Endodermal cell (in vitro differentiated cells): Measurements from ENCODE around the gene LSAMP. TPM values are rescaled to one million over a fixed set of nuclear protein-coding genes. Genes with fewer than 3 reads are reported as not detected.

Experiments used
- DNase-seq: peaks from one replicate; pipeline ENCODE4 v3.0.0-alpha.2; 2017
- H3K27ac ChIP-seq: 2 replicates; pipeline ENCODE4 v1.5.1; 2013; ENCODE audit warnings: mild to moderate bottlenecking, low read depth, low read length, moderate library complexity
- H3K27me3 ChIP-seq: 2 replicates; pipeline ENCODE4 v1.6.1; 2013; ENCODE audit warnings: mild to moderate bottlenecking, low read length, moderate library complexity; ENCODE audit not compliant: insufficient read depth, control insufficient read depth, poor library complexity, severe bottlenecking
- H3K36me3 ChIP-seq: 2 replicates; pipeline ENCODE4 v1.7.0; 2013; ENCODE audit warnings: mild to moderate bottlenecking, low read length, moderate library complexity; ENCODE audit not compliant: control insufficient read depth, insufficient read depth
- H3K4me1 ChIP-seq: one replicate; pipeline ENCODE4 v1.7.0; 2013; ENCODE audit warnings: low read length; ENCODE audit not compliant: control insufficient read depth, insufficient read depth
- H3K4me3 ChIP-seq: 2 replicates; pipeline ENCODE4 v1.5.1; 2013; ENCODE audit warnings: mild to moderate bottlenecking, low read length, moderate library complexity
- H3K9ac ChIP-seq: 2 replicates; pipeline ENCODE4 v1.6.1; 2013; ENCODE audit warnings: mild to moderate bottlenecking, low read length, moderate library complexity; ENCODE audit not compliant: poor library complexity, severe bottlenecking; ENCODE audit errors: extremely low read depth
- H3K9me3 ChIP-seq: 2 replicates; pipeline ENCODE4 v1.6.1; 2013; ENCODE audit warnings: mild to moderate bottlenecking, low read length, moderate library complexity; ENCODE audit not compliant: control insufficient read depth
- H3K27ac Mint-ChIP-seq: 2 replicates; pipeline ENCODE4 v1.8.0; 2020; ENCODE audit warnings: mixed read lengths
- H3K27me3 Mint-ChIP-seq: 2 replicates; pipeline ENCODE4 v1.8.0; 2021; ENCODE audit warnings: mild to moderate bottlenecking, mixed read lengths; ENCODE audit not compliant: insufficient read depth
- H3K36me3 Mint-ChIP-seq: 2 replicates; pipeline ENCODE4 v1.8.0; 2020; ENCODE audit warnings: low read depth, mixed read lengths
- H3K4me1 Mint-ChIP-seq: 2 replicates; pipeline ENCODE4 v1.8.0; 2020; ENCODE audit warnings: mixed read lengths
- H3K4me3 Mint-ChIP-seq: 2 replicates; pipeline ENCODE4 v1.8.0; 2020; ENCODE audit warnings: mild to moderate bottlenecking, moderate library complexity, mixed read lengths
- H3K9me3 Mint-ChIP-seq: 2 replicates; pipeline ENCODE4 v1.8.0; 2020; ENCODE audit warnings: mild to moderate bottlenecking, mixed read lengths
- WGBS, 2 experiments: methylation state at CpG; one replicate each; pipeline versions ENCODE4 v1.1.5 to v1.1.7; 2013; ENCODE audit warnings: missing lambda C conversion rate in 2 of 2, mixed read lengths in 1 of 2; ENCODE audit not compliant: insufficient coverage in 1 of 2, insufficient read length in 1 of 2; 5-methylcytosine and 5-hydroxymethylcytosine counted together
- total RNA-seq, 2 donors: library from RNA; stranded (reverse); fragmentation: NEBNext Ultra II Directional in 1 of 2; extraction: Animal tissue kit (Norgen Biotek cat#: 25700) in 1 of 2; gene quantifications; 2 replicates in 1 of 2; 3 replicates in 1 of 2; pipeline ENCODE4 v1.2.1, GENCODE V29; 2021
- TF ChIP-seq, protein P1 (sequence below): fragments of 200-600 bp; sonication (generic); conservative IDR thresholded peaks from 2 replicates; pipeline ENCODE4 v1.5.0; 2021; ENCODE audit warnings: antibody characterized with exemption, mild to moderate bottlenecking

The LSAMP gene
- total RNA-seq, 2 donors from 2014 or later, result 4.4 to 10.2 TPM

DNA sequence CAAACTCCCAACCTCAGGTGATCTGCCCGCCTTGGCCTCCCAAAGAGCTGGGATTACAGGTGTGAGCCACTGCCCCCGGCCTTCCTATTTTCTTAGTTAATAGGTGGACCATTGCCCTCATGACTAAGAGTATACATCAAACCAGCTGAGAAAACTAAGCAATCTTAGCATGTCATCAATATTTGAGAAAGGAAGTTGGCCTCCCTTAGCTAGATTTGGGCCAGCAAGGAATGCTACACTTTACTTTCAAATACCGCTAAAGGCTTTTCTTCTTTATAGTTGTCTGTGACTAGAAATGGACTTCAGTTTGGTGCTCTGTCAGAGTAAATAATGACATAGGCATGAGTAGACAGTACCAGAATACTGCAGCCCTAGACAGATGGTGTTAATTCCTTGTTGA lies 622.7 kb downstream of the LSAMP start:
- H3K27me3 ChIP-seq, result no peaks in the 10 kb centered on the region
- H3K4me1 Mint-ChIP-seq, result peaks cover 34% of the 10 kb centered on the region
- TF ChIP-seq, protein P1, sequence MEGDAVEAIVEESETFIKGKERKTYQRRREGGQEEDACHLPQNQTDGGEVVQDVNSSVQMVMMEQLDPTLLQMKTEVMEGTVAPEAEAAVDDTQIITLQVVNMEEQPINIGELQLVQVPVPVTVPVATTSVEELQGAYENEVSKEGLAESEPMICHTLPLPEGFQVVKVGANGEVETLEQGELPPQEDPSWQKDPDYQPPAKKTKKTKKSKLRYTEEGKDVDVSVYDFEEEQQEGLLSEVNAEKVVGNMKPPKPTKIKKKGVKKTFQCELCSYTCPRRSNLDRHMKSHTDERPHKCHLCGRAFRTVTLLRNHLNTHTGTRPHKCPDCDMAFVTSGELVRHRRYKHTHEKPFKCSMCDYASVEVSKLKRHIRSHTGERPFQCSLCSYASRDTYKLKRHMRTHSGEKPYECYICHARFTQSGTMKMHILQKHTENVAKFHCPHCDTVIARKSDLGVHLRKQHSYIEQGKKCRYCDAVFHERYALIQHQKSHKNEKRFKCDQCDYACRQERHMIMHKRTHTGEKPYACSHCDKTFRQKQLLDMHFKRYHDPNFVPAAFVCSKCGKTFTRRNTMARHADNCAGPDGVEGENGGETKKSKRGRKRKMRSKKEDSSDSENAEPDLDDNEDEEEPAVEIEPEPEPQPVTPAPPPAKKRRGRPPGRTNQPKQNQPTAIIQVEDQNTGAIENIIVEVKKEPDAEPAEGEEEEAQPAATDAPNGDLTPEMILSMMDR, result no peak
- H3K9ac ChIP-seq, result no peak overlapping the region
- peaks cover 12% of the 10 kb centered on the region for H3K4me1 ChIP-seq
- no peaks in the 10 kb centered on the region for H3K36me3 Mint-ChIP-seq
- no peaks in the 10 kb centered on the region for H3K36me3 ChIP-seq
- no peaks in the 10 kb centered on the region for H3K27me3 Mint-ChIP-seq
- H3K4me3 ChIP-seq, result no peak overlapping the region
- DNase-seq, result no peak
- no peaks in the 10 kb centered on the region for H3K9me3 Mint-ChIP-seq
- H3K9me3 ChIP-seq, result no peaks in the 10 kb centered on the region
- no peak overlapping the region for H3K27ac ChIP-seq
- no peak overlapping the region for H3K27ac Mint-ChIP-seq
- 81 to 96% methylated on average over 3 of the region's 3 CpGs for WGBS, 2 experiments
- no peak overlapping the region for H3K4me3 Mint-ChIP-seq

- 48 to 81% methylated on average over 4 to 6 of the region's 6 CpGs for WGBS, 2 experiments
- Mint-ChIP-seq H3K27ac (no peak overlapping the region), H3K4me1 (peaks cover 14% of the 10 kb centered on the region)
Measured at GRCh38 chr3:115819785-115820384, 625.4 kb downstream of the LSAMP start.

DNA sequence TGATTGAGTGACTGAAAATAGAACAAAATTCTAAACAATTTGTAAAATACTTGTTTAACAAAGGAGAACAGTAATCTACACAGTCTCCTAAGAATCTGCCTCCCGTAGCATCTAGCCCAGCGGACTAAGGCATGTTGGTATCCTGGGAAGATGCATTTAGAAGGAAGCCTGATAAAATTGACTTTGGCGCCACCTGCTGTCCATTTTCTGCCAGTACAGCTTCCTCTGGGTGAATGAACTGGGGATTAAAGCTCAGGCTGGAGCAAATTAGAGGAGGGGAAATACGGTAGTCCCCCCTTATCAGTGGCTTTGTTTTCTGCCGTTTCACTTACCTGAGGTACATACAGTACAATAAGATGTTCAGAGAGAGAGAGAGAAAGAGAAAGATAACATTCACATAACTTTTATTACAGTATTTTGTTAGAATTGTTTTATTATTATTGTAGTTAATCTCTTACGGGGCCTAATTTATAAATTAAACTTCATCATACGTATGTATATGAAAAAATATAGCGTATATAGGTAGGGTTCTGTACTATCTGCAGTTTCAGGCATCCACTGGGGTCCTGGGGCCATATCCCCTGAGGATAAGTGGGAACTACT lies 630.4 kb downstream of the LSAMP start:
- TF ChIP-seq, protein P1, result peak; percentile 97
- peak; percentile 95 for DNase-seq
- Mint-ChIP-seq H3K36me3 (no peaks in the 10 kb centered on the region), H3K4me1 (peaks cover 5% of the 10 kb centered on the region), H3K4me3 (no peak overlapping the region), H3K27me3 (no peaks in the 10 kb centered on the region), H3K27ac (no peak overlapping the region), H3K9me3 (no peaks in the 10 kb centered on the region)
- 32% methylated on average over 5 of the region's 8 CpGs; no CpG with 5 or more reads in 1 of the 2 experiments for WGBS, 2 experiments
- H3K9me3 ChIP-seq, result no peaks in the 10 kb centered on the region
- no peak overlapping the region for H3K27ac ChIP-seq
- no peaks in the 10 kb centered on the region for H3K27me3 ChIP-seq
- no peak overlapping the region for H3K4me3 ChIP-seq
- H3K4me1 ChIP-seq, result no peaks in the 10 kb centered on the region
- H3K9ac ChIP-seq, result no peak overlapping the region
- H3K36me3 ChIP-seq, result no peaks in the 10 kb centered on the region

More at GRCh38 chr3:115819785-115820384, 625.4 kb downstream of the LSAMP start:
- Histone ChIP-seq H3K4me1 (peaks cover under 1% of the 10 kb centered on the region), H3K4me3 (no peak overlapping the region), H3K9me3 (no peaks in the 10 kb centered on the region), H3K9ac (no peak overlapping the region), H3K27me3 (no peaks in the 10 kb centered on the region), H3K27ac (no peak overlapping the region), H3K36me3 (no peaks in the 10 kb centered on the region)
- Mint-ChIP-seq H3K9me3 (no peaks in the 10 kb centered on the region), H3K27me3 (no peaks in the 10 kb centered on the region), H3K36me3 (no peaks in the 10 kb centered on the region), H3K4me3 (no peak overlapping the region)
- TF ChIP-seq, protein P1, result peak; percentile 99
- peak; percentile 83 for DNase-seq
